ENCODE measurements around the gene EPB41L4A. TPM values are rescaled to one million over a fixed set of nuclear protein-coding genes. Genes with fewer than 3 reads are reported as not detected.

The EPB41L4A gene
- total RNA-seq, 4 donors from 2014 or later: 12.4 to 51.4 (median 23.0) TPM

GRCh38 chr5:112250551-112250950 is 168.5 kb downstream of the EPB41L4A start:
- TF ChIP-seq CTCF (IDR thresholded peaks at IDR 0.05; ENCODE audit: low read depth): no peak

GRCh38 chr5:112248623-112249022 is 170.5 kb downstream of the EPB41L4A start:
- TF ChIP-seq CTCF (IDR thresholded peaks at IDR 0.05; ENCODE audit: low read depth): no peak

- no peak for TF ChIP-seq CTCF (IDR thresholded peaks at IDR 0.05; ENCODE audit: low read depth)
Observed at GRCh38 chr5:112247960-112248359, 171.1 kb downstream of the EPB41L4A start.

- TF ChIP-seq CTCF (IDR thresholded peaks at IDR 0.05; ENCODE audit: low read depth): no peak
Observed at GRCh38 chr5:112245656-112246055, 173.4 kb downstream of the EPB41L4A start.

- no peak for TF ChIP-seq CTCF (IDR thresholded peaks at IDR 0.05; ENCODE audit: low read depth)
Observed at GRCh38 chr5:112239996-112240395, 179.1 kb downstream of the EPB41L4A start.

GRCh38 chr5:112238473-112238872 is 180.6 kb downstream of the EPB41L4A start:
- no peak for TF ChIP-seq CTCF (IDR thresholded peaks at IDR 0.05; ENCODE audit: low read depth)

GRCh38 chr5:112237456-112237855 is 181.6 kb downstream of the EPB41L4A start:
- no peak for TF ChIP-seq CTCF (IDR thresholded peaks at IDR 0.05; ENCODE audit: low read depth)

All from subcutaneous adipose tissue (tissue), 4 donors.